NCI-H128 (cell line): ENCODE data around the gene SGCG.
"Not testable (repeated sequence)": the region's sequence is repeated elsewhere in the genome, so short reads cannot be mapped to it uniquely, and the experiment has no call there.

ENCODE experiments used
- DNase-seq: peaks from one replicate; lab custom pipeline; 2025; ENCODE audit not compliant: unreplicated experiment; lab: John Stamatoyannopoulos, UW

The SGCG gene

DNA sequence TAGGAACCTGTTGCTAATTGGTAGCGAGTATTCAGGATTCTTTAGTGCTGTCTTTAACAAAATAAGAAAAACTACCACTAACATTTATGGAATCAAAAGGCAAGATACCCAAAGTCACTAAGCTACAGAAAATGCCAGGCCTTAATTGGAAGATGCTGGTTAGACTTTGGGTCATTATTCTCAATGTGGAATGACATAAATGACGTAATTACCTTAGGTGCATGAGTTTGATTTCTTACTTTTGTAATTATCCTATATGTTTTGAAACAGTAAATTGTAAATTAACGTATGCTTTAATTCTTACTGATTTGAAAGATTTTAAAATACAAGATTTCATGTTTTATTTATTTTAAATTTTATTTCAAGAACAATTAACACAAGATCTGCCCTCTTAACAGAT, 25.0 kb downstream of the SGCG start:
- no peak for DNase-seq

DNA sequence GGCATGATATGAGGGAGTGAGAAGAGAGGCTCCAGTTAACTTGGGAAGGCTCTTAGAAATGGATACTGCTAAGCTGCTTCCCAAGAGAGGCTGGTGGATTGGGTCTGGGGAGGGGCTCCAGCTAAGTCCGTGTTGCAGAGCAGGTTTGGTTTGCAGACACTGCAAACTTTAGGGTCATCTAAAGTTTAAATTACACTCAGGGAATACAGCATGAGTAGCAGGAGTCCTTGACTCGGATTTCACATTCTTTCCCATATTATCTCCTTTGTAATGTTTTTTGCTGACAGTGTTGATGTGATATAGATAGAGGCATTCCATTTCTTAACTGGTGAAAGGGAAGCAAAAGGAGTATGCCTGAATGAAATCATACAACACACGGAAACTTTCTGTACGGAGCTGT, 31.9 kb downstream of the SGCG start:
- no peak for DNase-seq

DNA sequence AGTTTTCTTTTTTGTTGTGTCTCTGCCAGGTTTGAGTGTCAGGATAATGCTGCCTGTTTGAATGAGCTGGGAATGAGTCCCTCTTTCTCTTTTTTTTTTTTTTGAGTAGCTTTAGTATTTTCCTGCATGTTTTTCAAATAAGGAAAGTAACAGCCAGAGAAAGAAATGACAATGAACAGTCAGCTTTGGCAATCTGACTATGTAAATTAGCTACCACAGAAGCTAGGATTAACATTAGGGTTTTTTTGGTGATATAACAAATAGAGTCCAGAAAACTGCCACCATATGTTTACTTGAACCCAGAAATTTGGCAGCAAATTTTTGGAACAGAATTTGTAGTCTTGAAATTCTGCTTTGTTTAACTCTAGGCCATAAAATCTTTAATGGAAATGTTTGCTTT, 50.5 kb downstream of the SGCG start:
- DNase-seq: no peak

DNA sequence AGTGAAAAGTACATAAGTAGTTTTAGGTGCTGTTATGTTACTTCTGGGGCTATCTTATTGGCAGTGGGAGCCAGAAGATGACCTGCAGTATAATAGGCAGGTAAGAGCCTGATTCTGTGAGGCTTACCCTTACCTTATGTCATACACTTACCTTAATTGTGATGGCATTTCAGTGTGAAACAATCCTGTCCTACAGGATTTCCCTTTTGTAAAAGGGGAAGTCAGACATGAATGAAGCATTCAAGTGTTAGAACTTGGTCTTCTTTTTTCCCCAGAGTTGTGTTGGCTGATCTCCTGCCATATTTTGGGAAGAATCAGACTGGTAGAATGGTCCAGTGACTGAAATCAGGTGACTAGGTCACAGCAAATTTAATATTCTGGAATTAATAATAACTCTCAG, 55.2 kb downstream of the SGCG start:
- DNase-seq: no peak

DNA sequence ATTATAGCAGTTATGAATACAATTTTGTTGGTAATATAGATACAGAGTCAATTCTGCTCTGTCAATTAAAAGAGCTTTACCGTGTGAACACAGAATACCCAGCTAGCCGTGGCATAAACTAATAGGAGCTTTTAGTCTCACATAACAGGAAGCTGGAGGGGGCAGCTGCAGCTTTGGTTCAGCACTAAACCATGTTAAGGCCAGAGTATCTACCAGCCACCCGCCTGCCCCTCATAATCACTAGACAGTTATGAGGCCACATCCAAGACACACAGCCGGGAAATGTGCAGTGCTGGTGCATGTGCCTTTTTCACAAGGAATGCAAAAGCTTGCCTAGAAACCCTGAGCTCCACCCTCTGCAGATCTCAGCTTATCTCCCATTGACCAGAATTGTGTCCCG, 62.3 kb downstream of the SGCG start:
- DNase-seq: no peak

DNA sequence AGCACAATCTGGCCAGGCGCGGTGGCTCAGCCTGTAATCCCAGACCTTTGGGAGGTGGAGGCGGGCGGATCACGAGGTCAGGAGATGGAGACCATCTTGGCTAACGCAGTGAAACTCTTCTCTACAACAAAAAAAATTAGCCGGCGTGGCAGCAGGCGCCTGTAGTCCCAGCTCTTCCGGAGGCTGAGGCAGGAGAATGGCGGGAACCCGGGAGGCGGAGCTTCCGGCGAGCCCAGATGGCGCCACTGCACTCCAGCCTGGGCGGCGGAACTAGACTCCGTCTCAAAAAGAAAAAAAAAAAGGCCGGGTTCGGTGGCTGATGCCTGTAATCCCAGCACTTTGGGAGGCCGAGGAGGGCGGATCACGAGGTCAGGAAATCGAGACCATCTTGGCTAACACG, 67.6 kb downstream of the SGCG start:
- DNase-seq: not testable (repeated sequence)

DNA sequence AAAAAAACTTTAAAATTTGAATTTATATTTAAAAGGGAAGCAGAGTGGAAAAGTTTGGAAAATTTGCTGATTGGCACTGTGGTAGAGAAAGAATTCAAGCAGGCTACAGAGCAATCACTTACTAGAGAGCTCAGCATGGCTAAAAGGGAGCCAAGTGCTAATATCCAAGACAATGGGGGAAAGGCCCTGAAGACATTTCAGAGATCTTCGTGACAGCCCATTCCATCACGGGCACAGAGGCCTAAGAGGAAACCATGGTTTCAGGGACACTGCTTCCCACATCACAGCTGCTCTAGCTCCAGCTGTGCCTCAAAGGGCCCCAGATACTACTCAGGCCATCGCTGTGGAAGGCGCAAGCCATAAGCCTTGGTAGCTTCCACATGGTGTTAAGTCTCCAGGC, 73.7 kb downstream of the SGCG start:
- DNase-seq: no peak

DNA sequence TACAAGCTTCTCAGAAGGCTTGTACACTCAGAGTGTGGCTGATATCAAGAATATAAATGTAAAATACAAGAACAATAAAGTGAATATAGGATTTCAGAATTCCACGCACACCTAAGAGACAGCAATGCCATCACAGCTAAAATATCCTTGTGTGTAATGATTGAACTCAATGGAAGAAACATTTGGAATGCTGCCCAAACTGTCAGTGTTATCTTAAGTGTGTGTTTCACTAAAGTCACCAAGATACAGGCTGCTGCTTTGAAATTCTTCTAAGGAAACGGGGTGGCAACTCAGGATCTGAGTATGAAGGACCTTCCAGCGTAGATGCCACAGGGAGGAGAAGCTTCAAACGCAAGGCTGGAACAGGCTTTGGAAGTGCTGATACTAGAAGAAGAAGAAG, 86.8 kb downstream of the SGCG start:
- DNase-seq: no peak

DNA sequence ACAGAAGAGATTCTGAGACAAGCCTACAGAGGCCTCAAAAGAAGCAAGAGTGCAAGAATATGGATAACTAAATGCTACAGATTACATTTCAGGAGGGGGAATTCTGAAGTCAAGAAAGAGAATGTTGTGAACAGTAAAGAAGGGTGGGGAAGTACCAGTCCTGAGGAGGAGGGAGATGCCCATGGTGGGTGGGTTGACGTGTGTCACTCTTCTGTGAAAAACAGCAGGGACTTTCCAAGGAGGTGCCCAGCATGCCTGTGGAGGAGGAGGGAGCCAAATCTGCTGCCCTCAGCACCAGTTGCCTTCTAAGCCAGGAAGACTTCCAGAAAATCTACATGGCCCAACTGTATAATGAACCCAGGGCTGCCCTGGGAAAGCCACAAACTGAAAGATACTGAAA, 87.7 kb downstream of the SGCG start:
- DNase-seq: no peak

DNA sequence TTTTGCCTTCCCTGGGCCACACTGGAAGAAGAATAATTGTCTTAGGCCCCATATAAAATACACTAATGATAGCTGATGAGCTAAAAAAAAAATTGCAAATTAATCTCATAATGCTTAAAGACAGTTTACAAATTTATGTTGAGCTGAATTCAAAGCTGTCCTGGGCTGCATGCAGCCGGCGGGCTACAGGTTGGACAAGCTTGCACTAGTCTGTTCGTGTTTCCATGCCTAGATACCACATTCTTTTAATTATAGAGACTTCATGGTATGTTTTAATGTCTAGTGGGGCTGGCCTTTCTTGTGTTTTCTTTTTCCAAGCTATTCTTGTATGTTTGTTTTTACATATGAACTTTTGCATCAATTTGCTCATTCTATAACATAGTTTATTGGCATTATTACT, 90.6 kb downstream of the SGCG start:
- DNase-seq: no peak

DNA sequence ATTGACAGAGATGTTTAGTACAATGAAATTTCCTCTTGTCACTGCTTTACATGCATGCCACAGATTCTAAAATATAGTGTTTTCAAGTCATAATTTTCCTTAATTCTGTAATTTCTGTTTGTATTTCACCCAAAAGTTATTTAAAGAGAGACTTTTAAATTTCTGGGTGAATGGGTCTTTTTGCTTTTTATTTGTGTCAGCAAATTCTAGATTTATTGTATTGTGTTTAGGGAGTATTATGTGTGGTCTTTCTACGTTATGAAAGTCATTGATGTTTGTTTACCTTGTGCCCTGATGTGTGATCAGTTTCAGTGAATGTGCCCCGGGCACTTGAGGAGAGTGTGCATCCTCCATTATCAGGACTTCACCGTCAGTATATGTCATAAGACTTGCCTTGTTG, 92.7 kb downstream of the SGCG start:
- no peak for DNase-seq

DNA sequence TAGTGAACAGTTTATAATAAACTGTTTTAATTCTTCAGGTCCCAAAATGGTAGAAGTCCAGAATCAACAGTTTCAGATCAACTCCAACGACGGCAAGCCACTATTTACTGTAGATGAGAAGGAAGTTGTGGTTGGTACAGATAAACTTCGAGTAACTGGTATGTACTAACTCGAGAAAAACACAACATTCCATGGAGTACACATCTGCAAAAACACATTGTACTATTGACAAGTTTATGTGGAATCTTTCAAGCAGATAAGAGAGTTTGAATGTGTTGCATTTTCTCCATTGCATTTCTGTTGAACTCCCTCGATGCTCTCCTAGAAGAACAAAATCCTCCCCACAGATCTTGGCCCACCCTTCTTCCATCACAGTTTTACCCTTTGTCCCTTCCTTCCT, 98.5 kb downstream of the SGCG start:
- no peak for DNase-seq

DNA sequence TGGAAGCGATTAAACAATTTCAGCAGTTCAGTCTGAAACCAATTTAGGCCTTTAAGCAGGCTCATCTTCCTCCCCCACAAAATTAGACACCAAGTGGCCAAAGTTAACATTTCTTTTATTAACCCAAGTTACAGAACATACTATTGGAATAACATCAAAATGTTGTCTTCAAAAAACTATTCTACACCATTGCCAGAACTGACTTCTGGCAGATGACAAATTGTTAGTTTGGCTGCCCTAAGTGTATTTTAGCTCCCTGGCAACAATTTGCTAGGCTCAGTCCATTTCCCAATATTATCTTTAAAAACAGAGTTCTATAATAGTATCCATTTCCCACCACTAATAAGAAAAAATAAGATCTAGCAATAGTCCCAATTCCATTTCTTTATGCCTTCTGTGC, 107.8 kb downstream of the SGCG start:
- DNase-seq: no peak

DNA sequence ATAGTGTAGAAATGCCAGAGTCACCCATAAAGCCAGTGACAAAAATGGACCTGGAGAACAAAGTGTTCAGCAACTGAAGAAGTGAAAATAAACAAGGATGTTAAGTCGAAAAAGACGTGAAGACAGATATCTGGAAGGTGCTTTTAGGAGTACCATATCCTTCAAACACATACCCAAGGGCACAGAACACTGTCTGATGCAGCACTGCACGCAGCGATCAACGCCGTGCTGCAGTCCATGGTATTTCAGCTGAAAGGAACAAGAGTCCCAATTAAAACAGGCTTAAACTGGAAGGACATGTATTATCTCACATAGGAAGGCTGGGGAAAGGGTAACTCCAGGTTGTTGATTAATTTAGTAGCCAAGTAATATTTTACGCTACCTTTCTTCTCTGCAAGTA, 108.2 kb downstream of the SGCG start:
- no peak for DNase-seq

DNA sequence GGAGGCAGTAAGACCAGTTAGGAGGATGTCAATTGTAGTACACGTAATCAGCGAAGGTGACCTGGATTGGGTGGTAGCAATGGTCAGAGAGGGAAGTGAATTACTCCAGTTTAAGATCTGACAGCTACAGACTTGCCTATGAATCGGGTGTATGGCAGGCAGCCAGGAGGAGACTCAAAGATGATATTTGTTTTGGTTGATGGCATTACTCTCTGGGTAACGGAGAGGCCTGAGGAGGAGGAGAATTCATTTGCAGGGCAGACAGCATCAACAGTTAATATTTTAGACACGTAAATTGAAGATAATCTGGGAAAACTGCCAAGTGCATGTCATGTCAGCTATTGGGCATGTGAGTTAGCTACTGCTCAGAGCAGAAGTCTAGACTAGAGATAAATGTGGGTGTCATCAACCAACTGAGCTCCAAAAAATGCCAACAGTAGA, 109.2 kb downstream of the SGCG start:
- no peak for DNase-seq

DNA sequence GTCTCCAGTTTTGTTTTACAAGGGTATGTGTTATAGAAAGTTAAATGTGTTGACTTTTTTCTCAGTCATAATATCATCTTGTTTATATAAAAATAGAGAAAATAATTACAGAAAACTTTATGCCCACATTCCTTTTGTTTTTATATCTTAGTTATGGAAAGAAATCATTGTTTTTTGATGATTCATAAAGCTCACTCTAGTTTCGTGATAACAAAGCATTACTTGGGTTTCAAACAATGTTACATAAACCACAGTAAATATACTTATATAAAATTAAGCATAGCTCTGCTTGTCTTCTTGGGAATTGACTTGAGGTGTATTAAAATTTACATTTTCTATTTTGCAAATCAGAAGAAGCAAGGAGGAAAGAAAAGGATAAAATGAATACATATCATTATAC, 111.8 kb downstream of the SGCG start:
- DNase-seq: no peak

DNA sequence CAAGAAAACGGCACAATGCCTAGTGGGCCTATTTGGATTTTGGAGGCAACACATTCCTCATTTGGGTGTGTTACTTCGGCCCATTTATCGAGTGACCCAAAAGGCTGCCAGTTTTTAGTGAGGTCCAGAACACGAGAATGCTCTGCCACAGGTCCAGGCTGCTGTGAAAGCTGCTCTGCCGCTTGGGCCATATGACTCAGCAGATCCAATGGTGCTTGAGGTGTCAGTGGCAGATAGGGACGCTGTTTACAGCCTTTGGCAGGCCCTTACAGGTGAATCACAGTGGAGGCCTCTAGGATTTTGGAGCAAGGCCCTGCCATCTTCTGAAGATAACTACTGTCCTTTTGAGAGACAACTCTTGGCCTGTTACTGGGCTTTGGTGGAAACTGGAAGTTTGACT, 134.1 kb downstream of the SGCG start:
- not testable (repeated sequence) for DNase-seq

DNA sequence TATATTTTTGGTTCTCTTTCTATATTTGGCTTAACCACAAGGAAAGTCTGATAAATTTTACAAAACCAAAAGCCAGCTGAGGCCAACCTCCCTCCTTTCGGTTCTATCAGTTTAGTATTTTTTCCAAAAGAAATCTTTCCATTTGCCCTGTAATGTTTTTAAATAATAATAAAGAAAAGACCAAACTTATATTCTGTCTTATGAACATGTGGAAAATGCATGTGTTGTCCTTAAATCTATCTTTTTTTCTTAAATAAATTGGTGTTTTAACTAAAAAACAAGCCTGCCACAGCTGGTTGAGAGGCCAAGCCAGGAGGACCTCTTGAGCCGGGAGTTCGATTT, 139.1 kb downstream of the SGCG start:
- no peak for DNase-seq

DNA sequence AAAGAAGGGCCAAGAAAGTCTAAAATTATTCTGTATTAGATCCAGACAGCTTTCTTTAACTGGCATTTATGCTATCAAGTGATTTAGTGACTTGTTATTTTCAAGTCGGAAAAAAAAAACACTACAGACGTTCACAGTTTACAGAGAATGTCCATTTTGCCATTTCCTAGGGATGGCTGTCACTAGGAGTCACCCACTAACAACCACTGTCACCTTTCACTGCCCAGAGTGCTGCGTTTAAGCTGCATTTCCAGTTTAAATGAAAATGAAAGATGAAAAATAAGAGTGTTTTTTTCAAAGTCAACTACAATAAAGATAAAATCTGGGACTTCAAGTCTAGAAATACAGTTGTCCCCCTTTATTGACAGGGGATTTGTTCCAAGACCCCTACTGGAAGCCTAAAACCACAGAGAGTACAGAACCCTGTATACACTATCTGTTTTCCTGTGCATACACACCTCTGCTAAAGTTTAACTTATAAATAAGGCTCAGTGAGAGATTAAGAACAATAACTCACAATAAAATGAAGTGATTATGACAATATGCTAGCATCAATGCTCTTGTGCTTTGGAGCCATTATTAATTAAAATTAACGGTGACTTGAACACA, 140.3 kb downstream of the SGCG start:
- no peak for DNase-seq

DNA sequence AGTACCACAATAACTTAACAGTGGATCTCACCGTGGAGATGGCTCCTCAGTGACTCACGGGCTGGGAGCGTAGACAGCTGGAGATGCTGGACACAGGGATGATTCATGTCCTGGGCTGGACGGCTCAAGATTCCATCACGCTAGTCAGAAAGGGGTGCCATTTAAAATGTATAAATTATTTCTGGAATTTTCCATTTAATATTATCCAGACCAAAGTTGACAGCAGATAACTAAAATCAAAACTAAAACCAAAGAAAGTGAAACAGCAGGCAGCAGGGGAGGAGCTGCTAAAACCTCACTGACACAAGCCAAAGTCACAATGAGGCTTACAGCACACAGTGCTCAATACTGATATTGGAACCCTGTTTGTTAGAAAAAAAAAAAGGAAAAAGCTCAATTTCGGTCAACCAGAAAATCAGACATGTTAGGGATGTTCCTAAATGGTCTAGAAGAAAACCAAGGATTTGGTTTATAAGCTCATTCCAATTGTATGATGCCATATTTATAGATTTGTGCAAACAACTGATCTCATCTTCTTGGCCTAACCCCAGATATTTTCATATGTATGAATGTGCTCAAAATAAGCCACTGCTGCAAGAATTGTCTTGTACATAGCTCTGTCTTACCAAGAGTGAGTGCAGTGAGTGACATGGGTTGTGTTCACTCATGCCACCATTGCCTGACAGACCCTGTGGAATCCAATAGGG, 140.9 kb downstream of the SGCG start:
- no peak for DNase-seq

DNA sequence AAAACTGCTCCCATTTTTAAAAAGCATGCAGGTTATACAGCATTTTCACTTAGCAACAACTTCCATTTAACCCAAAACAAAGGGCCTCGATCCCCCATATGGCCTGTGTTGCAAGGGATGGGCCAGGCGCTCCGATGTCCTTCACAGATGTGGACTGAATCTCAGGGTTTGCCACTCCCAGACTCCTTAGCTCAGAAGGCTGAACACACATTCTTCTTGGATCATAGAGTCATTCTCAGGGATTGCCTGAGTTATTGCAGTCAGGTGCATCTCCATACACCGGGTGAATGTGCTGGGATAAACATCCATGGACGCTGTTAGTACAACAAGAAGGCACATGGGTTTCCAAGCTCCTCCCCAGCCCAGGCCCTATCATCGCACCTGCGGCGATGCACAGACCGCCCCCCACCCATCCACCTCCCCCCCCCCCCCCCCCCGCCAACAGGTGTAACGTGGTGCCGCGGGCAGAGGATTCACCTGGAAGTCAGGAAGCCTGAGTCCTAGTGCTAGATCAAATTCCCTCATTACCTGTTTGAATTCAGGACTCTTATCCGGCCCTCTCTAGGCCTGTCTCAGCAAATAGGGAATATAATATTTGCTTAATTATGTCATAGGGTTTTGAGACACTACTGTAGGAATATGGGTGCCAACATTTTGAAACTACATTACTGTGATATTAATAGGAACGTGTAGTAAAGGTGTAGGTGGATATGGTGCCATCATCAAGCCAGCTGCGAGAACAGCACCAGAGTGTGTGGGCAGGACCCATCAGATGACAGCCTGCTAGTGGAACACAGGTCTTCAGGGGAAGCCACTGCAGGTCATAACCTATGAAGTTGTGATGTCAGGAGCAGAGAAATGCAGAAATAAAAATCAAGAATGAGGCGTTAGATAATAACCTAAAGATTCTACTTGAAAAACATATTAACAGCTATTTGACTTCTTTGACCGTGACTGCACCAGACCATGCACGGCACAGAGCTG, 141.9 kb downstream of the SGCG start:
- no peak for DNase-seq
